ENCODE measurements around the gene GLCCI1.
A peak's percentile ranks its signal among the peaks of the same experiment; 100 is the strongest.

Gene GLCCI1

DNA sequence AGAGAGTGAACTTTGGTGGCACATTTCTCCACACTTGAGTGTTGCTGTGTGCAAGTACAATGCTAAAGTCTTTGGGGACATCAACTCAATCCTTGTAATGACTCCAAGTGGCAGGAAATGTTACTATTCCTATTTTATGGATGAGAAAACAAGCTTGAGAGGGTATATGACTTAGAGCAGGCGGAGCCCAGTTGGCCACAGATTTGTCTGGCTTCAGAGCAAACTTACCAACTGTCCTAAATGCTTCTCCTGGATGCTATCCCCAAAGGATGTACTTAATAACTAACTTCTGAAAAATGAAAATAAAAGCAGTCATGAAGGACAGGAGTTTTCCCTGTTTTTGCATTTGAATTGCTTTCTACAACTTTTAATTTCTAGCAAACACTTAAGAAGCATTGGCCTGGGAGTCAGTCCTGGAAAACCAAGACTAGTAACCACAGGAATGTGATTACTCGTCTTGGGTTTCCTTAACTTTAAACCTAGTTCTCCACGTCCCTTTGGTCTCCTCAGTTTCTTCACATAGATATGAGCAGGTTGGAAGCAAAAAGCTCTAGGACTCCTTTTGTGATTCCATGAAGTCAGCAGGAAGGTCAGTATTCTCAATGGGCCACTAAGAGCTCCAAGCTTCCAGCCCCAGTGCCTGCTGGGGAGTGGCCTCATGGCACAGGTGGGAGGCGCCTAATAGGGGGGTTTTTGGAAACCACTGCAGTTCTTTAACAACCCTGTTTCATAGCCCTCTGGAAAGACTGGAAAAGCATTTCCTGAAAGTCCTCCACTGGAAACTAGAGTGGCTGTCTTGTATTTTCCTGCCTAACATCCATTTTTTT lies 140.8 kb downstream of the GLCCI1 start:
- DNase-seq: no peak

DNA sequence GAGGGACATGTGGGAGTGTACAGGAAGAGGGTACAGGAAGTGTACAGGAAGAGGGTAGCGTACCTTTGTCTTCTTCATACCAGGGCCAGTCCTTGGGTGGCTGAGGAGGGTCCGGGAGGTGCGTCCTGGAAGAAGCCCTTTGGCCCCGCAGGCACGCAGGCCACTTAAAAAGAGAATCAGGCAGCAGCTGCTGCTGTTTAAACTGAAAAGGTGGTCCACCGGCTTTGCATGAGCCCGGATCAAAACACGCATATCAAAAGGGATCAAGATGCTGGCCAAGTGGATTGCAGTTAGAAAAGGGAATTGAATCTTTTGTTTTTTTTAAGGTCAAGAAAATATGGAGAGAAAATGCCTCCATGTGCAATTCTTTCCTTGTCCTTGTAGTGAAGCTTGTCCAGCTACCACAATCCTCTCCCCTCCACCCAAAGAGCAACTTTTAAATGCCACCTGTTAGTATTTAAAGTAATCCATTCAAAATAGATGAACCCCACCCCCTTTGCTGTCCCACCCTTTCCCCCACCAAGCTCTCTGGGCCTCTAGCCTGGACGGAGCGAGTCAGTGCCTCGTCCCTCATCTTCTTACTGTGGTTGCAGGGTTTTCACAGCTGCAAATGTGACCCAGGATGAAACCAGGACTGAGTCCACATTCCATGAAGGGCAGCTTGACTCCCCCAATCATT lies 142.8 kb downstream of the GLCCI1 start:
- DNase-seq: no peak

DNA sequence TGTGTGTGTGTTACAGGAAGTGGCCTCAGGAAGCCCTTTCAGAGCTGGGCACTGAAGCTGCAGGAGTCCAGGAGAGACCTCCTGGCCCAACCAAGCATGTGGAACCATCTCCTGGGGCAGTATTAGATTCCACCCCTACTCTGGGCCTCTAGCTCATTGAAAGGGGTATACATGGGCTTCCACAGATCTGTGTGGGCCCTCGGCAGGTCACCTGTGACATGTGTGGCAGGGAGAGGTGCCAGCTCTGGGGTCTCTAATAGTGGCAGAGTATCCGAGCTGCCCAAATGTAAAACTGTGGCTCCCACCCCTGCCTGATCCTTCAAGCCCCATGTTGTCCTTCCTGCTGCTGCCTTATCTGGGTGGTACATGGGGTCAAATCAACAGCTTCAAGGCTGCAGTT lies 144.1 kb downstream of the GLCCI1 start:
- DNase-seq: no peak

DNA sequence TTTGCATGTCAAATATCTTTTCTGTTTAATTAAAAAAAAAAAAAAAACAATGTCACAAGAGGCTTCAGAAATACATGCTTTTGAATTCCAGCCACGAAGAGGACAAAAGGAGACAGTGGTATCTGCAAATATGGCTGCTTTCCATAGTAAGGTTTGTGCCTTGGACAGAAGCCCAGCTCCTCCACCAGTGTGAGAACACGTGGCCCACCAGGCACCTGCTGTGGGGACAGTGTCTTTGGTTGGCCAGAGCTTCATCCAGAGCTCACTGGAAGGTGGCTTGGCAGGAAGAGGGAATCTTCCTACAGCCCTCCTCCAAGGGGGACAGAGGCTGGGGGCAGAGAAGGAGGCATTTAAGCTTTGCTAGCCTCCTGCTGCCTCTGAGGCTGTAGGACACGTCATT lies 144.6 kb downstream of the GLCCI1 start:
- DNase-seq: no peak

DNA sequence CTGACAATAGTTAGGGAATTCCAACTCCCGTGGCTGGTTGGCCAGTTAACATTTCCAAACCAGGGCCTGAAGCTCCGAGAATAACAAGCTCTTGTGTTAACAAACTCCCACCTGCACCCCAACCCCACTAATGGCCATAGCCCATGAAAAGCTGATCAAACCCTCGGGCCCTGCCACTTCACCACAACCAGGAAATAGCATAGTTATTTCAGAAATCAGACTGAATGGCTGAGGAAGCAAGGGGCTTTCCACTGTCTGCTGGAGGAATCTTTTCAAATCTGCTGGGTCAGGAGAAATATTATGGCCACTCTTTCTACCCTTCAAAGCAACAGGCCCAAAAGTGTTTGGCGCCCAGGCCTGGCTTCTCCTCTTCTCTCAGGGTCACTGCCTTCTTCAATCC lies 145.6 kb downstream of the GLCCI1 start:
- DNase-seq: no peak

DNA sequence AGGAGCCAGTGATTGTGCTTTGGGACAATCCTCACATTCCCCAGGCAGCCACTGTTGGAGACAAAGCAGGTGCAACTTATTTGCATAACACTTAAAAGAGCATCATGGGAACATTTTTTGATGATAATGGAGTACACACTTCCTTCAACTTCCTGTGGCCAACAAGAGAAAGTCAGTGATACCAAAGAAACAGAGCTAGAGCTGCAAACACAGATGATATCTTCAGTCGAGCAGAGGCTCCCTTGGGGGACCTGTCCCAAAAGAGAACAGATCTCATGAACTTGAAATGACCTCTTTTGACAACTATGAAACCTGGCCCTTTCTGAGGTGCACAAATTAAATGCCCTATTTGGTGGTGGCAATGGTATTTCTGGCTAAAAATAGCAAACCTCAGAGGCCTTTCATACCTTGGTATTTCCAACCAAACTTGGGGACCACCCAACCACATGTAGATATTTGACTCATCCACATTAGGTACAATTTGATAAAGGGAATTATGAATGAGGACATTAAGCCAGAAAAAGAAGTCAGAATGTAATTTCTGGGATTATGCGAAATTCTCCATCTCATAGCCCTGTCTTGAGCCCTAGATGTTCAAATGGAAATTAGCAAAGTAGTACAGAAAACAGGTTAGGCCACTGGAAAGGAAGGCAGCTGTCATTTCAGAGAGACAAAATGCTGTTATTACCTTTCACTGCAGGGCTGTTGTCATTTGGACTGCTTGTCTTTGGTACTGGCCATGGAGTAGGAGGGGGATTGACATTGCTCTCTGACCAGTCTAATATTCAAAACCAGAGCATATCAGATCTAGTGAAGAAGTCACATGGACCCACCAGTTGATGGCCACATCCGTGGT lies 147.2 kb downstream of the GLCCI1 start:
- no peak for DNase-seq

DNA sequence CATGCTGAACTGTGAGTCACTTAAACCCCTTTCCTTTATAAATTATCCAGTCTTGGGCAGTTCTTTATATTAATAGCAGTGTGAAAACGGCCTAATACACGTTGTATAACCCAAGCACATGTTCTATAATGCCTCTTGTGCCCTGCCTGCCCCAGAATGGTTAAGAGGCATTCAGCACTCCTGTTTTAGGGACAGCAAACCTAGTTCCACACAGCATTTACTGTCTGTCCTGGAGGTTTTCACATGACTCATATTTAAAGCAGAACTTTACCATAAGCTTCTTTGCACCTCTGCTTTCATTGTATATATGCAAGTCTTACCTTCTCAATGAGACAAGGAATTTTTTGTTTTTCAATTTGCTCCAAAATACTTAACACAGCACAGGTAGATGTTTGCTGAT lies 148.6 kb downstream of the GLCCI1 start:
- no peak for DNase-seq

DNA sequence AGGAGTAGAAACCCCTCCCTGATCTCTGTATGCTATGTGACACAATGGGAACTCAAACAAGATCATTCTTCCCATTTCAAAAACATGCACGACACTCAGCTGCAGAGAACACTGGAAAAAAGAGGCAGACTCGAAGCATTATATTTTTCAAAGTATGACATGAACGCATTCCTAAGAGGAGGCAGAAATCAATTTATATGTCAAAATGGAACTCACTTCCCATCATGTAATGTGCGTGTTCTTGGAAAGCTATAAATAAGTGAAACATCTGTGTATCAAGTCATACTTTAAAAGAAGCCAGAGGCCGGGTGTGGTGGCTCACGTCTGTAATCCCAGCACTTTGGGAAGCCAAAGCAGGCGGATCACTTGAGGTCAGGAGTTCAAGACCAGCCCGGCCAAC lies 150.7 kb downstream of the GLCCI1 start:
- DNase-seq: no peak

DNA sequence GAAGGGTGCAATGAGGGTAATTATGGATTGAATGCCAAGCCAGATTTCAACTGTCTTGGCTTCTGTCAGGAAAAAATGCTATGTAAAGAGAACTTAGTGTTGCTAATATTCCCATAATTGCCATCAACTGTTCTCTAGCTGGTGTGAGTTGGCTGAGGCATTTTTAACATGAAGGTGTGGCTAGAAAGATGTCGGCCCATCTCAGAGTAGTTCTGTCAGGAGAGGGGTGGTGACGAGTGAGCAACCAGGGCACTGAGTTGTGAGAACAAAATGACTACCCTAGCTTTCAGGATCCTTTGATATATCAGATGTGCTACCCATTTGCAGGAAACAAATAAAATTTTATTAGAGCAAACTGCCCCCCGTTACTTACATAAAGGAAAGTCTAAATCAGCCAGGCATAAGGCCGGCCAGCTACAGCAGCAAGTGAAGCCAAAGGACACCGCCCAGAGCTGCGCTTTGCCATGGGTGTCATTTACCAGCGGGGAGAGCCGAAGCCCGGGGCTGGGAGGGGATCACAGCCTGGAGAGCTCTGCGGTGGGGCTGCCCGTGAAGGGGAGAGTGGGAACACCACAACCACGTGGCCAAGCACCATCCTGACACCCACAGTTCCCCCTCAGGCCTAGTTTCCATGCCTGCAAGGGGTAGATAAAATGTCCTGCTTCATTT lies 151.9 kb downstream of the GLCCI1 start:
- no peak for DNase-seq

DNA sequence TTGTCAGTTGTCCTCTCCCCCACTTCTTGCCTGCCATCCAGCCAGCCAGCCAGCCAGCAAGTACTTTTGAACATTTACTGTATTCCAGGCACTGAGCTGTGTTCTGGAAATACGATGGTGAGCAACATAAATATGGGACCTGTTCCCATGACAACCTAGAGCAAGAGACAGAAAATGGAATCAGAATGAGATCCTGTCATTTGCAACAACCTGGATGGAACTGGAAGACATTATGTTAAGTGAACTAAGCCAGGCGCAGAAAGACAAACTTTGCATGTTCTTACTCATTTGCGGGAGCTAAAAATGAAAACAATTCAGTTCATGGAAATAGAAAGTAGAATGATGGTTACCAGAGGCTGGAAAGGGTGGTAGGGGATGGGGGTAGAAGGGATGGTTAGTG lies 152.6 kb downstream of the GLCCI1 start:
- no peak for DNase-seq

DNA sequence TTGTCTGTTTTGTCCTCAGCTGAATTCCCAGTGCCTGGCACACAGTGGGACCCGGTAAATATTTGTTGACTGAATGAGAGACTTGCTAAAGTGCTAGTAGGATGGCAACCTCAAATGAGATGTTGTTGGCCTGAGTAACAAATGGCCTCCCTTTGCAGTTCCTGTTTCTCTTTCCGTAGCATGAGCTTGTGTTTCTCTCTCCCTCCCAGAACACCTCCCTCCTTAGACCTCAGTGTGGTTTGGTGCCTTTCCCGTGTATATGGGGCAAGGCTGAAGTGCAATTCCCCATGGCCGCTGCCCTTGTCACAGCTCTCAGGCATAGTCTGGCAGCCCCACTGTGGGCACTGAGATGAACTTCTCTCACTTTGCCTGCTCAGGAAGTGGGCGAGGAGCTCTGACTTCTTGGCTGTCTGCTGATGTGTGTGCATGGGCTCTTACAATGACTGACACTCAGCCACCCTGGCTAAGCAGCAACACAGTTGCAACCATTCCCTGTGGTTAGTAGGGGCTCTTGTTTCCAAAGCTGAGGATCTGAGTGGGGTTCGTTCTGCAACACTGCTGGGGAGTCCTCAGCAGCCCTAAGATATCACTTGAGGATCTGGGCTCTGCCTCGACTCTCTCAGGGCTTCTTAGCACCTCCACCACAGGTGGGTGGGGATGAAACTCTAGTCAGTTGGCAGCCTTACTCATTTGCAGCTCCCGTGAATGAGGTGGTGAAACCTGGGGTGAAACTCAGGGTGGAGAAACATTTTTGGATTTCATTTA lies 157.3 kb downstream of the GLCCI1 start:
- DNase-seq: peak; percentile 22

DNA sequence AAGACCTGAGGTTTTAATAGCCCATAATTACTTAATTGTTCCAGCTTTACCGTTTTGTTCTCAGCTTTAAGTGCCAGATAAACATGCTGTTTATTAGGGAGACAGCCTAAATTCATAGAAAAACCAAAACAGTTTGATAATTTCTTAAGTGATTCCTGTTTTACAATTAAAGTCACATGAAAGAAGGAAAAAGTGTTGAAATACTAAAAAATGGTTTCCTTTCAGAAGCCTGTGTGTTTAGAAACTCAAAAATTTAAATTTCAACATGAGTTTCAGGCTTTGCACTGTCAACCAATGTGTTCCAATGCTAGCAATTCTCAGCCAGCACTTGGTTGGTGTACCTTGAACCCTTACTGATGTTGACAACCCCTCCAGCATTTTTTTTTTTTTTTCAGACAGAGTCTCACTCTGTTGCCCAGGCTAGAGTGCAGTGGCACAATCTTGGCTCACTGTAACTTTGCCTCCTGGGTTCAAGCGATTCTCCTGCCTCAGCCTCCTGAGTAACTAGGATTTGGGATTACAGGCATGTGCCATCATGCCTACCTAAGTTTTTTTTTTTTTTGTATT lies 158.1 kb downstream of the GLCCI1 start:
- no peak for DNase-seq

DNA sequence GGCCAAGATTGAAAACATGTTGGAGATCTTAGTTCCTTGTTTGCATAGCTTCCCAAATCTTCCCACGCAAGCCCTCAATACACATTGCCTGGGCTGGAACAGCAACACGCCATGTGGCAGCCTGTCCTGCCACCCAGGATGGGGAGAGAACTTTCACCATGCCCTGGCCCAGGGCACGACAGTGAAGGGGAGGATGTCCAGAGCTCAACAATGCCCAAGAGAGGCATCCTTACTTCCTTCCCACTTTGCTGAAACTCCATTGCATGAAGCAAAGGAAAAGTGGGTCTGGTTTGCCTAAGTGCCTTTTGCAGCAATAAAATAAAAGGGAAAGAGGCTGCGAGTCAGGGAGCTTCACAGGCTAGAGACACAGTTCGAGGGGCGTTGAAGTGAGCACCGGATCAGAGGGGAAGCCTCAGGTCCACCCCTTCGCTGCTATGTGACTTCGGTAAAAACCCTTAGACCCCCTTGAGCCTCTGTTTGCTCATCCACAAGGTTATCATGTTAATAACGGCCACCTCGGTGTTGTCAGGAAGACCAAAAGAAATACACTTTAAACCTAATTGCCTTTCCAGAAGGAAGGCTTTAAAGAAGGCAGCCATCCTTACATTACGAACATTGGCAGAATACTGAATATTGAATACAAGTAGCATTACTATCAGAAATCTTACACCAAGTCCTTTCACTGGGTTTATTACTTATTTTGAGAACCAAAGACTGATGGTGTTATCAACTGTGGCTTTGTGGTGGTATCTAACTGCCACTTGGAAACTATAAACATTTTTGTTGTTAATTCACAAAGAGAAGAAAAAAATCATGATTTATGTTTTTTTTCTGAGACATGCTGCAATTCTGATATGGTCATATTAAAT lies 160.1 kb downstream of the GLCCI1 start:
- DNase-seq: no peak

DNA sequence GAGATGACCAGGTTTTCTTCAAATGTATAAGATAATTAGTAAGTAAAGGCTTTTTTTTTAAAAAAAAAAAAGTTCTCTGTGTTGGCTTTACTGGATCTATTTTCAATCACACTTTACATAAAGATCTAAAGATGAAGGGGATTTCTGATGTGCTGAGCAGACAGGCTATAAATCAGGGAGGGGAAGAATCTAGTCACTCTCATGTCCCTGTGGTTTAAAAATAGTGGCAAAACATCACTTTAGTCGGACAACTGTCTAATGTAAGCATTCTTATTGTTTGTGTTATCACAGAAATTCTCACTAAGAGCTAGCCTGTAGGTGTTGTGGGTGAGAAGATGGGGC lies 160.7 kb downstream of the GLCCI1 start:
- no peak for DNase-seq

DNA sequence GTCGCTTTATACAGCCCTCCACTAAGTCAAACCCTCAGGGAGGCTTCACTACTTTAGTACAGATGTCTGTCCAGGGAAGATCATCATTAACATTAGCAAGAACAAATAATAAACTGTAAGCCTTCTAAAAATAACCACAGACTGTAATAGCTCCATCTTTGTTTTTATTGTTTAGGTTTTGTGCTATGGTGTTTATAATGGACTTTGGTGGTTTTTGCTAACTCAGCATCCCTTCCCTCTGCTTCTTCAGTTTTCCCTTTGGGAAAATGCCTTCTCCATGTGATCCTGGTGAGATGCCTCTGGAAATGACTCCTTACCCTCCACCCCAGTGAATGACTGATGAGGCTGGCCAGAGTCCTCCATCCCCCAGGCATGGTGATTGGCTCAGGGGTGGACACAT lies 162.1 kb downstream of the GLCCI1 start:
- no peak for DNase-seq

DNA sequence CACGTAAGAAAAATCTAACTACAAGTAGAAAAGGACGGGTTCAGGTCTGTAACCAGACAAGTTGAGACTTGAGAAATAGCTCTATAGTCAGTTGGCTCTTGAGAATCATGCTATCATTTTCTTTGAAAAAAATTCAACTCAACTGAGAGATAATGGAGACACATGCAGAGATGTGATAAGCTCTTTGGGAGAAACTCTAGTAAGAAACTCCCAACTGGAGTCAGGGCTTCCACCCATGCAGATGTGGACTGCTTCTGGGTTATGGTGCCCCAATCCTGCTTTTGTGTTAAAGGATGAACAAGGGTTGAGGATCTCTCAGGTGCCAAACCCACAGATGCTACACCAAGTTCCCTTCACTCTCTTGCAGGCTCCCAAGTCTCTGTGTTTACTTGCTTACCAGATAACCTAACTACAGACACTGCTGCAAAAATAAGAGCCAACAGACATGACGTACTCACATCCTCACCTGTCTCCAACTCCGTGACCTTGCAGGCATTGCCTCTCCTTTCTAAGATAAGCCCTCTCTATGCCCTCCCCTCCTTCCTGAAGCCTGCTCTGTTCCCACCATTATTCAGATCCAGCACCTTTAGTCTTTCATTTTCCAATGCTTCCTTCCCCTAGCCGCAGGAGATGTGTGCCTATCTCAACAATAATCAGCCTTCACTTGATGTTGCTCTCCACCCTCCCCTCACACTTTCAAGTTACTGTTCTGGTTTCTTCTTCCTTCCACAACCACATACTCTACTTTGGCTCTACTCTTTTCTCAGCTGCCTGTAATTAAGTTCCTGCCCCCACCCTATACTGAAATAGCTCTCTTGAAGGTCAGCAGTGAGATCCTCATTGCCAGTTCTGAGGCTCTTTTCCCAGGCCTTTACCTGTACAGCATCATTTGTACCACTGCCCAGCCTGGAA lies 163.4 kb downstream of the GLCCI1 start:
- no peak for DNase-seq

DNA sequence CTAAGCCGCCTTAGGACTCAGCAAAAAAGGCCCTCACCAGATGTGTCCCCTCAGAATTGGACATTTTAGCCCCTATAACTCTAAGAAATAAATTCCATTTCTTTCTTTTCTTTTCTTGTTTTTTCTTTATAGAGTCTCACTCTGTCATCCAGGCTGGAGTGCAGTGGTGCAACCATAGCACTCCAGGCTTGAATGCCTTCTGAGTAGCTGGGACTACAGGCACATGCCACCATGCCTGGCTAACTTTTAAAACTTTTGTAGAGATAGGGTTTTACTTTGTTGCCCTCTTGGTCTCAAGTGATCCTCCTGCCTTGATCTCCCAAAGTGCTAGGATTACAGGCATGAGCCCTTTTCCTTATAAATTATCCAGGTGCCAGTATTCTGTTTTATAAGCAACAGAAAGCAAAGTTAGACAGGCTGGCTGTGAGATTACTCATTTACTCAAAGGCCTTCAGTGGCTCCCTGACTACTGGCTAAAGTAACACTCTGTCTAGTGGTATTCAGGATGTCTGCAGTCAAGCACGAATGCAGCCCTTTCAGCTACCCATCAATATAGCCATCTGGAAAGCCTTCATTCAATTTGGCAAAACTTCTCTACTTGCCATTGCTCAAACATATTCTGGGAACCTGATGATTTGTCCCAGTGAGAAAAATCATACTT lies 164.7 kb downstream of the GLCCI1 start:
- DNase-seq: no peak

DNA sequence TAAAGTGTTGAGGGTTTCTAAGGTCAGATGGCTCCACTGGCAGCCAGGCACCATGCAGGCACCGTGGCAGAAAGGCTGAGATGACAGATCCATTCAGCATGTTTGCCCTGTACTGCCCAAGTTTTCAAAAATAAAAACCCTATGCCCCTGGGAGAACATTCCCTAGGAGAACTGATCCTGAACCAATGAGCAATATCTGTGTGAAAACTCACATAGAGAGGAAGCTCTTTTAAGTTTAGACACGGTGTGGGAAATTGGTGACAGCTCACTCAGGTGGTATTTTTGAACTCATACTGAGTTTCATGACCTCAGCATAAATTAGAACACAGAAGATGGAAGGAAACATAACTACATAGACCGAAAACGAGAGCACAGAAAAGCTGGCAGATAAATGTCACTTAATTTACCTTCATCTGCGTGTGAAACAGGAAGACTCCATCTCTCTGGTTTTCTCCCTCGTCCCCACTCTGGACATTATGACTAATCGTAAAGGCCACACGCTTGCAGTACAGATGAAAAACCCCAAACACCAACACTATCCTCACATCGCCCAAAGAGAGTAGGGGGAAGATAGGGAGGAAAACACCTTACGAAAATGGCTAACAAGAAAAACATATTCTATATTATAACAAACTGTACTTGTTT lies 165.6 kb downstream of the GLCCI1 start:
- no peak for DNase-seq

DNA sequence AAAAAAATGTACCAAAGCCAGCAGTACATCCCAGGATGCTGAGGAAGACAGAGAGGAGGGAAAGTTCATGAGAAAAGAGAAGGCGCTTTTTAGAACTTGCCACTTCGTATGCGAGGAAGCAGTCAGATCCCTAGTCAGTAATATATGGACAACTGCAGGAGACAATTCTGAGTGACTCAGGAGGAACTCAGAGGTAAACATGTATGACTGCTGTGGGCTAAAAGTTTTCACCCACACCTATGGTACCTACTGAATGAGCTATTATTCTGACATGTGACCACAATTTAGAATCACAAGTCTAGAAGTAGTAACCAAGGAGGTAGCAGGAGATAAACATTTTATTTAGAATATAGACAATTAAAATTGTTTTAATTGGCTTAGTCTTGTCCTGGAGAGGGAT lies 166.8 kb downstream of the GLCCI1 start:
- no peak for DNase-seq
